Left lobe of liver (tissue), 2 donors: ENCODE measurements around the gene CES5A. TPM values are rescaled to one million over a fixed set of nuclear protein-coding genes. Genes with fewer than 3 reads are reported as not detected.
A peak's percentile ranks its signal among the peaks of the same experiment; 100 is the strongest.
"Not testable (repeated sequence)": the region's sequence is repeated elsewhere in the genome, so short reads cannot be mapped to it uniquely, and the experiment has no call there.

Experiments used
- ATAC-seq: fragments of 200-7000 bp; cut with Tn5 transposase; one replicate; pipeline ENCODE4 v1.9.1; 2020; ENCODE audit warnings: mild to moderate bottlenecking, moderate library complexity
- DNase-seq: peaks from one replicate; pipeline ENCODE4 v3.0.0-alpha.2; 2020; ENCODE audit warnings: low spot score
- total RNA-seq: library from RNA; stranded (reverse); gene quantifications from one replicate; pipeline ENCODE4 v1.2.1, GENCODE V29; 2021
- donor health status: DM: no; HTN: no; CAD: no; lungs with moderate emphysema.
- donor health status: DM: no; HTN: yes; CAD: no.

The CES5A gene
- total RNA-seq = 4.4 TPM

GRCh38 chr16:55875273-55875672, at the start of gene CES5A:
Gene CES5A (minus strand): TSS chr16:55875373. CDS start chr16:55875221, 152 bp downstream.
- no peak for ATAC-seq

GRCh38 chr16:55922662-55923061, 47.5 kb upstream of the CES5A start:
- no peak for DNase-seq
- ATAC-seq = no peak

More at GRCh38 chr16:55875273-55875672, at the start of gene CES5A:
- DNase-seq = no peak

- ATAC-seq = no peak
These were observed 42.4 kb upstream of the CES5A start for GRCh38 chr16:55917373-55918160.

GRCh38 chr16:55915096-55915827, 40.1 kb upstream of the CES5A start:
- DNase-seq = no peak
- ATAC-seq = no peak

More at GRCh38 chr16:55917373-55918160, 42.4 kb upstream of the CES5A start:
- no peak for DNase-seq

GRCh38 chr16:55914383-55914782, 39.2 kb upstream of the CES5A start:
- DNase-seq (no peak), ATAC-seq (no peak)

GRCh38 chr16:55913716-55914115, 38.5 kb upstream of the CES5A start:
- DNase-seq = no peak
- ATAC-seq = no peak

- DNase-seq, ATAC-seq: not testable (repeated sequence)
These were observed 37.9 kb upstream of the CES5A start for GRCh38 chr16:55913121-55913520.

- ATAC-seq (no peak), DNase-seq (no peak)
These were observed 36.8 kb upstream of the CES5A start for GRCh38 chr16:55912022-55912421.

GRCh38 chr16:55911616-55912015, 36.4 kb upstream of the CES5A start:
- no peak for ATAC-seq
- DNase-seq = no peak

GRCh38 chr16:55909876-55910275, 34.7 kb upstream of the CES5A start:
- ATAC-seq (no peak), DNase-seq (no peak)

GRCh38 chr16:55908641-55909040, 33.5 kb upstream of the CES5A start:
- ATAC-seq = no peak
- DNase-seq = no peak

GRCh38 chr16:55907661-55908060, 32.5 kb upstream of the CES5A start:
- ATAC-seq (no peak), DNase-seq (no peak)

GRCh38 chr16:55906123-55906522, 30.9 kb upstream of the CES5A start:
- ATAC-seq (no peak), DNase-seq (no peak)

GRCh38 chr16:55905651-55906050, 30.5 kb upstream of the CES5A start:
- DNase-seq (no peak), ATAC-seq (no peak)

- DNase-seq (no peak), ATAC-seq (no peak)
These were observed 26.5 kb upstream of the CES5A start for GRCh38 chr16:55901566-55902217.

- DNase-seq (no peak), ATAC-seq (no peak)
These were observed 25.6 kb upstream of the CES5A start for GRCh38 chr16:55900616-55901393.

GRCh38 chr16:55899857-55900256, 24.7 kb upstream of the CES5A start:
- DNase-seq = no peak
- no peak for ATAC-seq

GRCh38 chr16:55898592-55898991, 23.4 kb upstream of the CES5A start:
- ATAC-seq (no peak), DNase-seq (no peak)

- ATAC-seq = peak; percentile 71
- DNase-seq = no peak
These were observed 17.6 kb upstream of the CES5A start for GRCh38 chr16:55892821-55893220.

GRCh38 chr16:55889518-55889917, 14.3 kb upstream of the CES5A start:
- no peak for DNase-seq
- no peak for ATAC-seq

- ATAC-seq (no peak), DNase-seq (no peak)
These were observed 13.4 kb upstream of the CES5A start for GRCh38 chr16:55888546-55888945.
